ENCODE results near the gene CNNM3. TPM values are rescaled to one million over a fixed set of nuclear protein-coding genes. Genes with fewer than 3 reads are reported as not detected.
"Not testable (repeated sequence)": the region's sequence is repeated elsewhere in the genome, so short reads cannot be mapped to it uniquely, and the experiment has no call there.

CNNM3 gene
- total and polyA plus RNA-seq, 8 donors, result 4.6 to 107 (median 10.8) TPM

DNA sequence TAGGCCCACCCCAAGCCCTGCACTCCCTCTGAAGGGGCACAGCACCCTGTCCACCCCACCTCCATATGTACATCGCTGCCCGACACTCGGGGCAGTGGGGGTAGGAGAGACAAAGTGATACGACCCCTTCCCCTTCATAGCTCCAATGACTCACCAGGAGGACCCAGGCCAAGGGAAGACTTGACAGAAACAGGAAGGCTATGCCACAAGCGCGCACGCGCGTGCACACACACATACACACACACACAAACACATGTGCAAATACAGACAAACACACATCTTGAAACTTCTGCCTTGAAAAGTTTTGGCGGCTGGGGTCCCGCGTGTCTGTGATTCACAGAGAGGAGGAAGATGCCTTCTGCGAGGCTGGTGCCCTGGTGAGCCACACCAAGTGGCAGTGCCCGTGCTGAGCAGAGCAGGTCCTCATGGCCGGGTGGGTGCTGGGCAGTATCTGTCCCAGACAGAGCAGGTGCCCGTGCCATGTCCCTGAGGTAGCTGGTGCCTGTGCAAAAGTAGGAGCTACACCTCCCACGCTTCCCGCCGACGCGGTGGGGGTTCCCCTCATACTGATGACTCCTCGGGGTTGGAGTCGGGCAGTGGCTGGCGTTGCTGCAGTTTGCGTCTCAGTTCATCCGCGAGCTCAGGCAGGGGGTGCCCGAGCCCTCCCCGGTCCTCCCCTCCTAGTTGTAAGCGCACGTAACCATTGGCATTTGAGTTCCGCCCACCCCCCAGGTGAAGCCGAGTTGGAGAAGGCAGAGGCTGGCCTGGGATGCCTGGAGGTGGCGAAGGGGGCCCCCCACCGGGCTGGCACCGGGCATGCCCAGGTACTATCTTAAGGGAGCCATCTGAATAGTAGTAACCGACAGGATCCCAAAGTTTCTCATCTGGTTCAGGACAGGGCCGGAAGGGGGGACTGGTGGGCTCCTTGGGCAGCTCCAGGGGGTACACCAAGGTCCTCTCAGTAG is 44.3 kb downstream of the CNNM3 start:
- H3K9me3 ChIP-seq, result no peaks in the 10 kb centered on the region
- H3K27ac ChIP-seq, result peak overlapping the region in 4 of 5 donors; percentile 87 to 90 (median 88)
- intact Hi-C loops (cut with DNase I; ENCODE audit: low total_unique reads), result loop anchor here (5.0 kb wide), 1 partner anchor 97 kb away; no protein-coding TSS in a partner anchor
- H3K4me3 ChIP-seq, result no peak overlapping the region
- H3K27me3 ChIP-seq, result no peaks in the 10 kb centered on the region
- TF ChIP-seq POLR2AphosphoS5 (IDR thresholded peaks at IDR 0.05), result no peak
- no peak for TF ChIP-seq CTCF (IDR thresholded peaks at IDR 0.05)
- TF ChIP-seq POLR2A (IDR thresholded peaks at IDR 0.05), result no peak
- TF ChIP-seq EP300 (IDR thresholded peaks at IDR 0.05), result no peak
- peaks cover 51 to 59% (median 53%) of the 10 kb centered on the region in 4 donors for H3K36me3 ChIP-seq
- peaks cover 37 to 89% (median 52%) of the 10 kb centered on the region in 4 donors for H3K4me1 ChIP-seq
- WGBS, 5 donors, result 60 to 80% (median 72%) methylated on average over 19 to 38 of the region's 38 CpGs
- DNase-seq, result peak in 1 of 2 donors; percentile 37

GRCh38 chr2:96861074-96861473 is 45.0 kb downstream of the CNNM3 start:
- H3K27me3 ChIP-seq, result no peaks in the 10 kb centered on the region
- H3K9me3 ChIP-seq, result no peaks in the 10 kb centered on the region
- DNase-seq, result peak in 1 of 2 donors; percentile 3
- H3K36me3 ChIP-seq, result peaks cover 58 to 66% (median 60%) of the 10 kb centered on the region in 4 donors
- H3K4me1 ChIP-seq, result peaks cover 42 to 90% (median 57%) of the 10 kb centered on the region in 4 donors
- TF ChIP-seq EP300 (IDR thresholded peaks at IDR 0.05) (no peak), CTCF (IDR thresholded peaks at IDR 0.05) (no peak), POLR2AphosphoS5 (IDR thresholded peaks at IDR 0.05) (no peak), POLR2A (IDR thresholded peaks at IDR 0.05) (no peak)
- H3K27ac ChIP-seq, result peak overlapping the region in 3 of 5 donors; percentile 87 to 90 (median 88)
- H3K4me3 ChIP-seq, result no peak overlapping the region
- intact Hi-C loops (cut with DNase I; ENCODE audit: low total_unique reads), result loop anchor here (5.0 kb wide), 1 partner anchor 96 kb away; no protein-coding TSS in a partner anchor
- WGBS, 5 donors, result 89 to 95% (median 92%) methylated on average over 4 to 17 of the region's 17 CpGs

DNA sequence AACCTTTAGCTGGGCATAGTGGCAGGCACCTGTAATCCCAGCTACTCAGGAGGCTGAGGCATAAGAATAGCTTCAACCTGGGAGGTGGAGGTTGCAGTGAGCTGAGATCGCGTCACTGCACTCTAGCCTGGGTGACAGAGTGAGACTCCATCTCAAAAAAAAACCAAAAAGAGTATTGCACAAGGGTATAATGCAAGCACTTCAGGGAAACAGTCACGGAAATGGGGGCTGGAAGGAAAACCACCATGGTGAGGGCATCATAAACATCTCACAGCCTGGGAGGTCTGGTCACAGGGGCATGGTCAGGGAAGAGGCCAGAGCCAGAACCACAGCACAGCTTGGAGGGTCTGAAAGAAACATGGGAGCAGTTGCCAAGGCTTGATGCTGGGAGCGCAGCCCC is 47.0 kb downstream of the CNNM3 start:
- not testable (repeated sequence) for H3K9me3 ChIP-seq, DNase-seq, H3K27me3 ChIP-seq, H3K4me3 ChIP-seq
- 82 to 91% (median 90%) methylated on average over 3 to 4 of the region's 4 CpGs for WGBS, 5 donors
- Histone ChIP-seq H3K27ac (peak overlapping the region in 1 of 5 donors; percentile 91), H3K4me1 (peaks cover 54 to 95% (median 63%) of the 10 kb centered on the region in 4 donors), H3K36me3 (peaks cover 62 to 75% (median 72%) of the 10 kb centered on the region in 4 donors)
- intact Hi-C loops (cut with DNase I; ENCODE audit: low total_unique reads), result loop anchor here (5.0 kb wide), 1 partner anchor 94 kb away; no protein-coding TSS in a partner anchor

- TF ChIP-seq CTCF (IDR thresholded peaks at IDR 0.05), result no peak
- no peak for TF ChIP-seq EP300 (IDR thresholded peaks at IDR 0.05)
- no peak for TF ChIP-seq POLR2AphosphoS5 (IDR thresholded peaks at IDR 0.05)
- TF ChIP-seq POLR2A (IDR thresholded peaks at IDR 0.05), result no peak
- Histone ChIP-seq H3K36me3 (peaks cover 62 to 75% (median 72%) of the 10 kb centered on the region in 4 donors), H3K4me3 (no peak overlapping the region), H3K27ac (peak overlapping the region in 1 of 5 donors; percentile 91), H3K9me3 (no peaks in the 10 kb centered on the region), H3K27me3 (no peaks in the 10 kb centered on the region), H3K4me1 (peaks cover 53 to 95% (median 62%) of the 10 kb centered on the region in 4 donors)
- intact Hi-C loops (cut with DNase I; ENCODE audit: low total_unique reads), result loop anchor here (5.0 kb wide), 1 partner anchor 94 kb away; no protein-coding TSS in a partner anchor
- DNase-seq, result peak in 1 of 2 donors; percentile 2
- 60 to 87% (median 84%) methylated on average over 3 to 19 of the region's 19 CpGs for WGBS, 5 donors
Observed at GRCh38 chr2:96863575-96864342, 47.7 kb downstream of the CNNM3 start.
